H9 (cell line): ENCODE data around the gene ZNF853. TPM values are rescaled to one million over a fixed set of nuclear protein-coding genes. Genes with fewer than 3 reads are reported as not detected.
A peak's percentile ranks its signal among the peaks of the same experiment; 100 is the strongest.

Source experiments
- DNase-seq: peaks from one replicate; pipeline ENCODE4 v3.0.0-alpha.2; 2017
- H2AFZ ChIP-seq: one replicate; pipeline ENCODE4 v1.6.1; 2013; ENCODE audit warnings: mild to moderate bottlenecking, low read length, control low read depth, moderate library complexity
- H2AK5ac ChIP-seq: 2 replicates; pipeline ENCODE4 v1.6.1; 2013; ENCODE audit warnings: low read length, control low read depth, mixed read lengths; ENCODE audit not compliant: insufficient read length
- H2BK120ac ChIP-seq: one replicate; pipeline ENCODE4 v1.6.1; 2013; ENCODE audit warnings: low read depth, mild to moderate bottlenecking, low read length, control low read depth, inconsistent platforms; ENCODE audit not compliant: poor library complexity, severe bottlenecking
- H2BK12ac ChIP-seq: 2 replicates; pipeline ENCODE4 v1.6.1; 2013; ENCODE audit warnings: low read length, control low read depth, mixed read lengths, low read depth; ENCODE audit not compliant: insufficient read length
- H2BK15ac ChIP-seq: 2 replicates; pipeline ENCODE4 v1.6.1; 2013; ENCODE audit warnings: low read depth, low read length, control low read depth
- H2BK20ac ChIP-seq: one replicate; pipeline ENCODE4 v1.6.1; 2013; ENCODE audit warnings: low read depth, mild to moderate bottlenecking, low read length, control low read depth, inconsistent platforms; ENCODE audit not compliant: poor library complexity, severe bottlenecking
- H2BK5ac ChIP-seq: 2 replicates; pipeline ENCODE4 v1.6.1; 2013; ENCODE audit warnings: low read length, control low read depth, mixed read lengths; ENCODE audit not compliant: insufficient read length
- H3K14ac ChIP-seq: 2 replicates; pipeline ENCODE4 v1.6.1; 2013; ENCODE audit warnings: low read length, control low read depth; ENCODE audit not compliant: insufficient read depth
- H3K18ac ChIP-seq: 2 replicates; pipeline ENCODE4 v1.6.1; 2013; ENCODE audit warnings: low read depth, mild to moderate bottlenecking, mixed read lengths, low read length, control low read depth; ENCODE audit not compliant: insufficient read length
- H3K23ac ChIP-seq: 2 replicates; pipeline ENCODE4 v1.6.1; 2013; ENCODE audit warnings: low read length, control low read depth, mixed read lengths, low read depth; ENCODE audit not compliant: insufficient read length
- H3K23me2 ChIP-seq: 2 replicates; pipeline ENCODE4 v1.6.1; 2013; ENCODE audit warnings: low read depth, mild to moderate bottlenecking, mixed read lengths, low read length, control low read depth; ENCODE audit not compliant: insufficient read length, poor library complexity, severe bottlenecking
- H3K27ac ChIP-seq: 2 replicates; pipeline ENCODE4 v1.5.1; 2013; ENCODE audit warnings: low read length, control low read depth, mixed read lengths, low read depth; ENCODE audit not compliant: insufficient read length
- H3K27me3 ChIP-seq: 2 replicates; pipeline ENCODE4 v1.6.1; 2013; ENCODE audit warnings: low read length, control low read depth, inconsistent platforms; ENCODE audit not compliant: insufficient read depth
- H3K4ac ChIP-seq: 2 replicates; pipeline ENCODE4 v1.6.1; 2013; ENCODE audit warnings: low read depth, mild to moderate bottlenecking, control low read depth, inconsistent platforms, low read length, moderate library complexity
- H3K4me1 ChIP-seq: 2 replicates; pipeline ENCODE4 v1.6.1; 2013; ENCODE audit warnings: low read length, control low read depth, inconsistent platforms; ENCODE audit not compliant: insufficient read depth
- H3K4me2 ChIP-seq: 2 replicates; pipeline ENCODE4 v1.6.1; 2013; ENCODE audit warnings: low read length, control low read depth, mixed read lengths; ENCODE audit not compliant: insufficient read length, insufficient read depth
- H3K56ac ChIP-seq: 2 replicates; pipeline ENCODE4 v1.6.1; 2013; ENCODE audit warnings: low read depth, mild to moderate bottlenecking, mixed read lengths, low read length, control low read depth; ENCODE audit not compliant: insufficient read length
- H3K79me1 ChIP-seq: 2 replicates; pipeline ENCODE4 v1.6.1; 2013; ENCODE audit warnings: low read depth, mild to moderate bottlenecking, moderate library complexity, low read length, control low read depth, inconsistent platforms; ENCODE audit not compliant: insufficient read depth, poor library complexity, severe bottlenecking
- H3K79me2 ChIP-seq: 2 replicates; pipeline ENCODE4 v1.6.1; 2013; ENCODE audit warnings: low read length, control low read depth, inconsistent platforms; ENCODE audit not compliant: insufficient read depth
- H3K9ac ChIP-seq: 2 replicates; pipeline ENCODE4 v1.6.1; 2013; ENCODE audit warnings: low read length, control low read depth, mixed read lengths; ENCODE audit not compliant: insufficient read length; ENCODE audit errors: extremely low read depth
- H3K9me3 ChIP-seq: one replicate; pipeline ENCODE4 v1.6.1; 2013; ENCODE audit warnings: low read depth, low read length, inconsistent platforms; ENCODE audit not compliant: control insufficient read depth
- H3T11ph ChIP-seq: one replicate; pipeline ENCODE4 v1.6.1; 2013; ENCODE audit warnings: mild to moderate bottlenecking, low read length, control low read depth, inconsistent platforms
- H4K20me1 ChIP-seq: one replicate; pipeline ENCODE4 v1.6.1; 2013; ENCODE audit not compliant: control insufficient read depth, insufficient read length, insufficient read depth
- H4K5ac ChIP-seq: 2 replicates; pipeline ENCODE4 v1.6.1; 2013; ENCODE audit warnings: low read depth, mild to moderate bottlenecking, mixed read lengths, low read length, control low read depth; ENCODE audit not compliant: insufficient read length
- H4K8ac ChIP-seq: replicated peaks from 2 replicates; pipeline ENCODE4 v1.6.1; 2013; ENCODE audit warnings: low read length, control low read depth, mixed read lengths, low read depth; ENCODE audit not compliant: insufficient read length
- H4K91ac ChIP-seq: 2 replicates; pipeline ENCODE4 v1.6.1; 2013; ENCODE audit warnings: low read depth, mild to moderate bottlenecking, moderate library complexity, mixed read lengths, low read length, control low read depth; ENCODE audit not compliant: insufficient read length
- H3K27ac Mint-ChIP-seq, 3 experiments: 2 replicates in 2 of 3; 3 replicates in 1 of 3; pipeline ENCODE4 v1.8.0; 2020 to 2021; ENCODE audit warnings: mixed read lengths in 3 of 3, mild to moderate bottlenecking in 1 of 3, moderate library complexity in 1 of 3
- H3K27me3 Mint-ChIP-seq: 2 replicates; pipeline ENCODE4 v1.8.0; 2021; ENCODE audit warnings: low read depth, mild to moderate bottlenecking, moderate library complexity, mixed read lengths
- H3K36me3 Mint-ChIP-seq, 3 experiments: 2 replicates in 2 of 3; 3 replicates in 1 of 3; pipeline ENCODE4 v1.8.0; 2020 to 2021; ENCODE audit warnings: low read depth in 3 of 3, mixed read lengths in 3 of 3; ENCODE audit not compliant: insufficient read depth in 1 of 3
- H3K4me1 Mint-ChIP-seq, 2 experiments: 2 replicates each; pipeline ENCODE4 v1.8.0; 2020; ENCODE audit warnings: mixed read lengths in 2 of 2
- H3K4me3 Mint-ChIP-seq, 2 experiments: 2 replicates in 1 of 2; 3 replicates in 1 of 2; pipeline ENCODE4 v1.8.0; 2020 to 2021; ENCODE audit warnings: mild to moderate bottlenecking in 2 of 2, mixed read lengths in 2 of 2, moderate library complexity in 1 of 2
- H3K9me3 Mint-ChIP-seq, 2 experiments: 2 replicates in 1 of 2; 3 replicates in 1 of 2; pipeline ENCODE4 v1.8.0; 2020; ENCODE audit warnings: mild to moderate bottlenecking in 2 of 2, mixed read lengths in 2 of 2, moderate library complexity in 1 of 2
- CTCF ChIP-seq: fragments of 200-600 bp; sonication (generic); conservative IDR thresholded peaks from 3 replicates; pipeline ENCODE4 v1.8.0; 2021; ENCODE audit warnings: antibody characterized with exemption, mild to moderate bottlenecking
- WGBS: extraction: QIAGEN DNeasy Blood & Tissue Kit; methylation state at CpG from one replicate; pipeline ENCODE4 v1.1.7; 2013; ENCODE audit warnings: missing lambda C conversion rate, low lambda C conversion rate, mixed read lengths; ENCODE audit not compliant: insufficient read length; ENCODE audit errors: extremely low coverage; 5-methylcytosine and 5-hydroxymethylcytosine counted together
- total RNA-seq: library from RNA; stranded (reverse); gene quantifications from 2 replicates; pipeline ENCODE4 v1.2.1, GENCODE V29; 2021

Gene ZNF853
- total RNA-seq, 1 experiment from 2014 or later: 9.6 TPM

DNA sequence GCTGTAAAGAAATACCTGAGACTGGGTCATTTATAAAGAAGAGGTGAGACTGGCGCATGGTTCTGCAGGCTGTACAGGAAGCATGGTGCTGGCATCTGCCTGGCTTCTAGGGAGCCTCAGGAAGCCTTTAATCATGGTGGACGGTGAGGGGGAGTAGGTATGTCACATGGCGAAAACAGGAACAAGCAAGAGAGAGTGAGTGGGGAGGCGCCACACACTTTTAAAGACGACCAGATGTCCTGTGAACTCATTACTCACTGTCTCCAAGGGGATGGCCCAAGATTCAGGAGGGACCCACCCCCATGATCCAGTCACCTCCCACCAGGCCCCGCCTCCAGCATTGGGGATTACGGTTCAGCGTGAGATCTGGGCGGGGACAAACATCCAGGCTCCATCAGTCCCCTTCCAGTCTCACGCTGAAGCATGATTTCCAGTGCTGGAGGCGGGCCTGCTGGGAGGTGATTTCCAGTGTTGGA, 24.9 kb downstream of the ZNF853 start:
- H3K79me1 ChIP-seq: no peaks in the 10 kb centered on the region
- peaks cover 4 to 40% (median 16%) of the 10 kb centered on the region in 3 experiments; a peak in 5 of 7 replicates for H3K36me3 Mint-ChIP-seq
- peaks cover 10% of the 10 kb centered on the region for H3K23me2 ChIP-seq
- no peak overlapping the region for H3K4ac ChIP-seq
- H2AK5ac ChIP-seq: no peak overlapping the region
- H3T11ph ChIP-seq: no peak overlapping the region
- H3K79me2 ChIP-seq: no peaks in the 10 kb centered on the region
- no peak overlapping the region for H3K14ac ChIP-seq
- no peak overlapping the region for H2BK15ac ChIP-seq
- no peak overlapping the region for H4K5ac ChIP-seq
- no peak overlapping the region for H2AFZ ChIP-seq
- H3K18ac ChIP-seq: no peak overlapping the region
- no peak overlapping the region for H4K91ac ChIP-seq
- no peak for TF ChIP-seq CTCF
- H3K4me2 ChIP-seq: no peak overlapping the region
- H3K27ac Mint-ChIP-seq: peak overlapping the region; percentile 45 to 96 (median 82); a peak in 4 of 7 replicates
- no peaks in the 10 kb centered on the region for H3K27me3 Mint-ChIP-seq
- H3K4me1 Mint-ChIP-seq: peaks cover 18 to 20% of the 10 kb centered on the region in 2 experiments
- H4K8ac ChIP-seq: no peak overlapping the region
- no peak overlapping the region for H3K9ac ChIP-seq
- H3K9me3 ChIP-seq: no peaks in the 10 kb centered on the region
- no peak overlapping the region for H2BK12ac ChIP-seq
- H3K27me3 ChIP-seq: no peaks in the 10 kb centered on the region
- WGBS: no CpG with 5 or more reads among the region's 11 CpGs
- no peak overlapping the region for H2BK20ac ChIP-seq
- no peak overlapping the region for H3K56ac ChIP-seq
- H3K9me3 Mint-ChIP-seq: no peaks in the 10 kb centered on the region
- no peak overlapping the region for H3K23ac ChIP-seq
- H2BK5ac ChIP-seq: no peak overlapping the region
- no peaks in the 10 kb centered on the region for H4K20me1 ChIP-seq
- no peaks in the 10 kb centered on the region; the same call in 1 of the 2 replicates for H3K4me1 ChIP-seq
- no peak overlapping the region for H2BK120ac ChIP-seq
- no peak overlapping the region for H3K27ac ChIP-seq
- peak; percentile 95 for DNase-seq
- peak overlapping the region in 1 of 2 experiments; percentile 35; a peak in 2 of 5 replicates for H3K4me3 Mint-ChIP-seq
